ENCODE measurements around the gene ZNF324B.

DNA sequence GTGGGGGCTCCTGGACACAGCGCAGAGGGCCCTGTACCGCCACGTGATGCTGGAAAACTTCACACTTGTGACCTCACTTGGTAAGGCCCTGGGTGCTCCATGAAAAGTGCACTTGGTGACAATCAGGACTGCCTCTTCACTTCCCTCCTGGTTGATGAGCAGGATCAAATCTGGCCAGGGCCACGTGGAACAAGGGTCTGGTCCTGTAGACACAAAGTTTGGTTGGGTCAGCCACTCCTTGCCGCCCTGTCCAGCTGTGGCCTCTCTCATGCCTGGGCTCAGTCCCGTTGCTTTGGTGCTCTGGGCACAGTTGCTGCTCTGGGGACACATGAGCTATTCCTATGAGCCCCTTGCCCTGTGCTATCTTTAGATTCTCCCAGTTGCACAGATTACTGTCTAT is 2.3 kb downstream of the ZNF324B start:
- TF ChIP-seq POLR2AphosphoS5 (IDR thresholded peaks at IDR 0.05; ENCODE audit: insufficient read depth, low read depth, low read length): no peak
- TF ChIP-seq POLR2A (IDR thresholded peaks at IDR 0.05; ENCODE audit: low read depth, low read length): no peak
- TF ChIP-seq, protein P1, sequence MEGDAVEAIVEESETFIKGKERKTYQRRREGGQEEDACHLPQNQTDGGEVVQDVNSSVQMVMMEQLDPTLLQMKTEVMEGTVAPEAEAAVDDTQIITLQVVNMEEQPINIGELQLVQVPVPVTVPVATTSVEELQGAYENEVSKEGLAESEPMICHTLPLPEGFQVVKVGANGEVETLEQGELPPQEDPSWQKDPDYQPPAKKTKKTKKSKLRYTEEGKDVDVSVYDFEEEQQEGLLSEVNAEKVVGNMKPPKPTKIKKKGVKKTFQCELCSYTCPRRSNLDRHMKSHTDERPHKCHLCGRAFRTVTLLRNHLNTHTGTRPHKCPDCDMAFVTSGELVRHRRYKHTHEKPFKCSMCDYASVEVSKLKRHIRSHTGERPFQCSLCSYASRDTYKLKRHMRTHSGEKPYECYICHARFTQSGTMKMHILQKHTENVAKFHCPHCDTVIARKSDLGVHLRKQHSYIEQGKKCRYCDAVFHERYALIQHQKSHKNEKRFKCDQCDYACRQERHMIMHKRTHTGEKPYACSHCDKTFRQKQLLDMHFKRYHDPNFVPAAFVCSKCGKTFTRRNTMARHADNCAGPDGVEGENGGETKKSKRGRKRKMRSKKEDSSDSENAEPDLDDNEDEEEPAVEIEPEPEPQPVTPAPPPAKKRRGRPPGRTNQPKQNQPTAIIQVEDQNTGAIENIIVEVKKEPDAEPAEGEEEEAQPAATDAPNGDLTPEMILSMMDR (IDR thresholded peaks at IDR 0.05; ENCODE audit: extremely low read depth in 1 of 2, insufficient read depth in 1 of 2, low read depth in 1 of 2, low read length in 2 of 2): no peak
